Lung (tissue), 12 donors: ENCODE data around the gene BRAF. TPM values are rescaled to one million over a fixed set of nuclear protein-coding genes. Genes with fewer than 3 reads are reported as not detected.
"Not testable (repeated sequence)": the region's sequence is repeated elsewhere in the genome, so short reads cannot be mapped to it uniquely, and the experiment has no call there.

Experiments
- ATAC-seq: fragments of 200-7000 bp; cut with Tn5 transposase; one replicate; pipeline ENCODE4 v1.9.1; 2020; ENCODE audit warnings: moderate number of reproducible peaks; ENCODE audit not compliant: insufficient read depth, low FRiP score
- DNase-seq, 3 donors: peaks; one replicate each; pipeline ENCODE4 v3.0.0-alpha.2; 2013 to 2017
- H3K27ac ChIP-seq, 2 donors: one replicate each; pipeline ENCODE4 v1.5.1; 2013; ENCODE audit warnings: mild to moderate bottlenecking in 2 of 2, moderate library complexity in 2 of 2, control low read depth in 1 of 2, inconsistent platforms in 1 of 2, low read depth in 1 of 2, low read length in 1 of 2
- H3K27me3 ChIP-seq, 3 donors: one replicate each; pipeline ENCODE4 v1.5.1; 2013; ENCODE audit warnings: low read length in 2 of 3; ENCODE audit not compliant: control insufficient read depth in 3 of 3, insufficient read depth in 3 of 3
- H3K36me3 ChIP-seq, 4 donors: one replicate each; pipeline ENCODE4 v1.5.1; 2013; ENCODE audit warnings: low read length in 4 of 4, mild to moderate bottlenecking in 1 of 4, moderate library complexity in 1 of 4; ENCODE audit not compliant: control insufficient read depth in 4 of 4, insufficient read depth in 4 of 4
- H3K4me1 ChIP-seq, 5 donors: one replicate each; pipeline ENCODE4 v1.5.1; 2013; ENCODE audit warnings: low read length in 5 of 5, mild to moderate bottlenecking in 2 of 5, moderate library complexity in 1 of 5; ENCODE audit not compliant: control insufficient read depth in 5 of 5, insufficient read depth in 5 of 5
- H3K4me3 ChIP-seq: one replicate; pipeline ENCODE4 v1.5.1; 2013; ENCODE audit warnings: mild to moderate bottlenecking, control low read depth, moderate library complexity
- H3K9ac ChIP-seq, 2 donors: one replicate each; pipeline ENCODE4 v1.5.1; 2013; ENCODE audit warnings: low read length in 2 of 2, control low read depth in 1 of 2; ENCODE audit not compliant: insufficient read depth in 1 of 2
- H3K9me3 ChIP-seq, 4 donors: one replicate each; pipeline ENCODE4 v1.5.1; 2013; ENCODE audit warnings: low read length in 3 of 4, mild to moderate bottlenecking in 1 of 4, moderate library complexity in 1 of 4; ENCODE audit not compliant: control insufficient read depth in 4 of 4, insufficient read depth in 3 of 4
- CTCF ChIP-seq: IDR thresholded peaks from 2 replicates; pipeline ENCODE4 v1.5.1; 2012; ENCODE audit warnings: mild to moderate bottlenecking; ENCODE audit errors: control extremely low read depth, extremely low read depth
- WGBS, 2 donors: extraction: QIAGEN DNeasy Blood & Tissue Kit; methylation state at CpG; one replicate each; pipeline ENCODE4 v1.1.7; 2013; 5-methylcytosine and 5-hydroxymethylcytosine counted together
- polyA plus RNA-seq, 2 donors: library from polyadenylated mRNA; stranded (reverse); fragments of 200-250 nt; gene quantifications; one replicate each; pipeline ENCODE4 v1.2.1, GENCODE V29; 2013
- total RNA-seq, 2 donors: library from RNA; depleted of rRNA in 1 of 2; stranded (reverse); fragments of >200 nt in 1 of 2; gene quantifications; one replicate each; pipeline ENCODE4 v1.2.1, GENCODE V29; 2014 to 2021
- donor health status: control.
- donor health status: control.
- donor health status: Bipolar disorder and iron deficiency.
- donor health status: healthy.
- donor health status: DM: yes; HTN: yes; CAD: no.

The BRAF gene
- total and polyA plus RNA-seq, 4 donors, result 6.5 to 111 (median 22.3) TPM

DNA sequence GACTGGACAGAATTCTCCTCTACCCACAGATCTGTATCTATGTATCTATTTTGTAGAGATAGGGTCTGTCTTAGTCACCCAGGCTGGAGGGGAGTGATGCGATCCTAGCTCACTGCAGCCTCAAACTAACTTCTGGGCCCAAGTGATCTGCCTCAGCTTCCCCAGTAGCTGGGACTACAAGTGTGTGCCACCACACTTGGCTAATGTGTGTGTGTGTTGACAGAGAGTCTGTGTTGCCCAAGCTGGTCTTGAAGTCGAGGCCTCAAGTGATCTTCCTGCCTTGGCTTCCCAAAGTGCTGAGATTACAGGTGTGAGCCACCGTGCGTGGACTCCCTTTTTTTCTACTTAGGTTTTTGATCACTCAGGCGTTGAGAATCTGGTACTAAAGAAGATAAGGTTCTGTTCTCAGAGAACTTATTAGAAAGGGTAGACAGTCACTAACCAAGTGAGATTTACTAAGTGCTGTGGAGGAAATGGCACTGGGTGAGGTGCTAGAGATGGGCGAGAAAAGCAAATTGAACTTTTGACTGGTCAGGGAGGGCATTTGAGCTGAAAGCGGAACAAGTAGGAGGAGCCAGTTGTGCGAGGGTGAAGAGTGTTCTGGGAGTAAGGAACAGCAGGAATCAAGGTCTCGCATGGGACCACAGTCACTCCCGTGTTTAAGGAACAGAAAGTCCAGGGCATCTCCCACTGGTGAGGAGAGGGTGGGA lies 210.2 kb downstream of the BRAF start:
- no peaks in the 10 kb centered on the region for H3K27me3 ChIP-seq
- DNase-seq (no peak), ATAC-seq (no peak)
- H3K9me3 ChIP-seq, result peaks cover 0 to 2% (median 0%) of the 10 kb centered on the region in 4 donors
- H3K27ac ChIP-seq, result no peak overlapping the region
- WGBS, 2 donors, result 91 to 92% methylated on average over 10 of the region's 10 CpGs
- TF ChIP-seq CTCF, result no peak
- H3K9ac ChIP-seq, result no peak overlapping the region
- H3K36me3 ChIP-seq, result peaks cover 0 to 3% (median 0%) of the 10 kb centered on the region in 4 donors
- no peak overlapping the region for H3K4me3 ChIP-seq
- peaks cover 0 to 2% (median 0%) of the 10 kb centered on the region in 5 donors for H3K4me1 ChIP-seq

- H3K27me3 ChIP-seq, H3K27ac ChIP-seq, H3K9me3 ChIP-seq, DNase-seq, H3K4me1 ChIP-seq, H3K36me3 ChIP-seq, H3K9ac ChIP-seq, ATAC-seq, H3K4me3 ChIP-seq: not testable (repeated sequence)
Observed at GRCh38 chr7:140712392-140712791, 212.3 kb downstream of the BRAF start.

DNA sequence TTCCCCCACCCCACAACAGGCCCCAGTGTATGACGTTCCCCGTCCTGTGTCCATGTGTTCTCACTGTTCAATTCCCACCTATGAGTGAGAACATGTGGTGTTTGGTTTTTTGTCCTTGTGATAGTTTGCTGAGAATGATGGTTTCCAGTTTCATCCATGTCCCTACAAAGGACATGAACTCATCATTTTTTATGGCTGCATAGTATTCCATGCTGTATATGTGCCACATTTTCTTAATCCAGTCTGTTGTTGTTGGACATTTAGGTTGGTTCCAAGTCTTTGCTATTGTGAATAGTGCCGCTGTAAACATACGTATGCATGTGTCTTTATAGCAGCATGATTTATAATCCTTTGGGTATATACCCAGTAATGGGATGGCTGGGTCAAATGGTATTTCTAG lies 216.0 kb downstream of the BRAF start:
- not testable (repeated sequence) for H3K9ac ChIP-seq, H3K27ac ChIP-seq, DNase-seq, ATAC-seq, H3K27me3 ChIP-seq, H3K4me3 ChIP-seq, H3K9me3 ChIP-seq, H3K4me1 ChIP-seq
- WGBS, 2 donors, result 99 to 100% methylated on average over 4 of the region's 4 CpGs
- H3K36me3 ChIP-seq, result peaks cover 7 to 18% (median 11%) of the 10 kb centered on the region in 4 donors

- Histone ChIP-seq H3K36me3 (peaks cover 7 to 18% (median 12%) of the 10 kb centered on the region in 4 donors), H3K9me3 (no peaks in the 10 kb centered on the region), H3K4me1 (no peaks in the 10 kb centered on the region), H3K27ac (no peak overlapping the region), H3K4me3 (no peak overlapping the region), H3K9ac (no peak overlapping the region), H3K27me3 (no peaks in the 10 kb centered on the region)
- TF ChIP-seq CTCF, result no peak
- 77 to 81% methylated on average over 5 of the region's 5 CpGs for WGBS, 2 donors
- no peak for ATAC-seq
- no peak for DNase-seq
Observed at GRCh38 chr7:140707132-140707531, 217.6 kb downstream of the BRAF start.
